CD4-positive, alpha-beta T cell treated with Interleukin-15 for 1 hour (primary cell): Measurements from ENCODE around the gene GAGE12F.
"Not testable (repeated sequence)": the region's sequence is repeated elsewhere in the genome, so short reads cannot be mapped to it uniquely, and the experiment has no call there.

Source experiments
- DNase-seq: peaks from one replicate; pipeline ENCODE4 v3.0.0-alpha.2; 2020

GAGE12F gene

GRCh38 chrX:49560542-49560941, at the start of gene GAGE12F:
GAGE12F (plus strand) TSS chrX:49560842; CDS start chrX:49561997, 1,155 bp downstream.
- DNase-seq, result not testable (repeated sequence)

GRCh38 chrX:49531877-49532276, 28.8 kb upstream of the GAGE12F start, which contains the start of gene GAGE12C:
GAGE12C (plus strand) TSS chrX:49532177; CDS start chrX:49533332, 1,155 bp downstream.
- not testable (repeated sequence) for DNase-seq

DNA sequence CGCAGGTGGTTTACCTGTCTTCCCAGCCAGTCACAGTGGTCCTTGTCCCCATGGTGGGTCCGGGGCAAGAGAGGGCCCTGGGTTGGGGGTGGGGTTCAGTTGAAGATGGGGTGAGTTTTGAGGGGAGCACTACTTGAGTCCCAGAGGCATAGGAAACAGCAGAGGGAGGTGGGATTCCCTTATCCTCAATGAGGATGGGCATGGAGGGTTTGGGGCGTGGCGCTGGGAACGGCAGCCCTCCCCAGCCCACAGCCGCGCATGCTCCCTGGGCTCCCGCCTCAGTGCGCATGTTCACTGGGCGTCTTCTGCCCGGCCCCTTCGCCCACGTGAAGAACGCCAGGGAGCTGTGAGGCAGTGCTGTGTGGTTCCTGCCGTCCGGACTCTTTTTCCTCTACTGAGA, 19.2 kb upstream of the GAGE12F start, which contains the start of gene GAGE12D:
Gene GAGE12D (plus strand): TSS at position 301 of the 400 bp plus-strand sequence. CDS start 1,155 bp downstream, outside the sequence.
- not testable (repeated sequence) for DNase-seq

GRCh38 chrX:49550989-49551388, 9.7 kb upstream of the GAGE12F start, which contains the start of gene GAGE12E:
GAGE12E (plus strand) TSS chrX:49551289; CDS start chrX:49552444, 1,155 bp downstream.
- not testable (repeated sequence) for DNase-seq

DNA sequence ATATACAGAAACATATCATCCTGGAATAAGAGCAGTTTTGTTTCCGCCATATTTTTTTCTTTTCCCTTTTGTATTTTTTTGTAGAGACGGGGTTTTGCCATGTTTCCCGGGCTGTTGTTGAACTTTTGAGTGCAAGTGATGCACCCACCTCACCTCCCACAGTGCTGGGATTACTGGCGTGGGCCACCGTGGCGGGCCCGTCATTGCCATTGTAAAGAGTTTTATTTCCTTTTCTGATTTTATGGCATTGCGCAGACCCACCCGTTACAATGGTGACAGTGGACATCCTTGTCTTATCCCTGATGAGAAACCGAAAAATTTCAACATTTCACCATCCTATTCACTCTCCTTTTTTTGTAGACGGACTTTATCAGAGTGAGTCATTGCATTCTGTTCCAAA, 8.1 kb downstream of the GAGE12F start:
- DNase-seq, result not testable (repeated sequence)

DNA sequence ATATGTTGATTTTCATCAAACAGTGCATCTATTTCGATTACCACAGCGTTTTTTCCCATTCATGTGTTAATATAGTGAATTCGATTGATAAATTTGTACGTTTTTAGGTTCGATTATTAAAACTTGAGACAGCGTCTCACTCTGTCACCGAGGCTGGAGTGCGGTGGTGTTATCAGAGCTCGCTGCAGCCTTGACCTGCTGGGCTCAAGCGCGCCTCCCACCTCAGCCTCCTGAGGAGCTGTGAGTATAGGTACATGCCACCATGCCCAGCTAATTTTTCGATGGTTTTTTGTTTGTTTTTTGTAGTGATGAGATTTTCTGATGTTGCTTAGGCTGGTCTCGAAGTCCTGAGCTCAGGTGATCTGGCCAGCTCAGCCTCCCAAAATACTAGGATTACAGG, 8.5 kb downstream of the GAGE12F start:
- not testable (repeated sequence) for DNase-seq

- DNase-seq, result not testable (repeated sequence)
These were observed 9.5 kb downstream of the GAGE12F start, which contains the start of gene GAGE12G for GRCh38 chrX:49570100-49570499. GAGE12G (plus strand) TSS chrX:49570400; CDS start chrX:49571555, 1,155 bp downstream.

DNA sequence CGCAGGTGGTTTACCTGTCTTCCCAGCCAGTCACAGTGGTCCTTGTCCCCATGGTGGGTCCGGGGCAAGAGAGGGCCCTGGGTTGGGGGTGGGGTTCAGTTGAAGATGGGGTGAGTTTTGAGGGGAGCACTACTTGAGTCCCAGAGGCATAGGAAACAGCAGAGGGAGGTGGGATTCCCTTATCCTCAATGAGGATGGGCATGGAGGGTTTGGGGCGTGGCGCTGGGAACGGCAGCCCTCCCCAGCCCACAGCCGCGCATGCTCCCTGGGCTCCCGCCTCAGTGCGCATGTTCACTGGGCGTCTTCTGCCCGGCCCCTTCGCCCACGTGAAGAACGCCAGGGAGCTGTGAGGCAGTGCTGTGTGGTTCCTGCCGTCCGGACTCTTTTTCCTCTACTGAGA, 19.0 kb downstream of the GAGE12F start, which contains the start of gene GAGE12H:
Gene GAGE12H (plus strand): TSS at position 301 of the 400 bp plus-strand sequence. CDS start 1,155 bp downstream, outside the sequence.
- not testable (repeated sequence) for DNase-seq

DNA sequence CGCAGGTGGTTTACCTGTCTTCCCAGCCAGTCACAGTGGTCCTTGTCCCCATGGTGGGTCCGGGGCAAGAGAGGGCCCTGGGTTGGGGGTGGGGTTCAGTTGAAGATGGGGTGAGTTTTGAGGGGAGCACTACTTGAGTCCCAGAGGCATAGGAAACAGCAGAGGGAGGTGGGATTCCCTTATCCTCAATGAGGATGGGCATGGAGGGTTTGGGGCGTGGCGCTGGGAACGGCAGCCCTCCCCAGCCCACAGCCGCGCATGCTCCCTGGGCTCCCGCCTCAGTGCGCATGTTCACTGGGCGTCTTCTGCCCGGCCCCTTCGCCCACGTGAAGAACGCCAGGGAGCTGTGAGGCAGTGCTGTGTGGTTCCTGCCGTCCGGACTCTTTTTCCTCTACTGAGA, 28.6 kb downstream of the GAGE12F start, which contains the start of gene GAGE2A:
Gene GAGE2A (plus strand): TSS at position 301 of the 400 bp plus-strand sequence. CDS start 1,155 bp downstream, outside the sequence.
- not testable (repeated sequence) for DNase-seq

GRCh38 chrX:49589769-49590478, 29.3 kb downstream of the GAGE12F start:
- DNase-seq, result not testable (repeated sequence)

DNA sequence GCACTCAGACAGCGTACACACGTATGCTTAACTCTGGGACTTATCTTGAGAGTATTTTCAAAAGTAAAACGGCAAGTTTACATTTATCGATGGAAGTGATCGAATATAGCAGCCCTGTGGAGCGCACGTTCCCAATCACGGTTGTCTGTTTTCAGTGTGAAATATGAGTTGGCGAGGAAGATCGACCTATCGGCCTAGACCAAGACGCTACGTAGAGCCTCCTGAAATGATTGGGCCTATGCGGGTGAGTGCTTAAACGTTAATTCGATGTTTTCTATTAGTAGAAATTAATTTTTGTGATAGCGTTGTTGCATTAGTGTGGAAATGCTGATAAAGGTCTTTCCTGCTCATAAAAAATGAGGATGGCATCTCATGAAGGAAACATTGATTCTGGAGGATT, 29.8 kb downstream of the GAGE12F start:
- DNase-seq, result not testable (repeated sequence)

GRCh38 chrX:49598720-49599119, 38.1 kb downstream of the GAGE12F start, which contains the start of gene GAGE1:
GAGE1 (plus strand) TSS chrX:49599020; CDS start chrX:49600175, 1,155 bp downstream.
- DNase-seq, result not testable (repeated sequence)

GRCh38 chrX:49610718-49611310, 50.2 kb downstream of the GAGE12F start:
- DNase-seq, result no peak
